ENCODE results near the gene PDE8B.

GRCh38 chr5:77211691-77212047 lies 1.2 kb downstream of the PDE8B start:
- no peak for TF ChIP-seq CTCF (IDR thresholded peaks at IDR 0.05)
- TF ChIP-seq POLR2A (IDR thresholded peaks at IDR 0.05): no peak

Data from esophagus squamous epithelium (tissue), 4 donors.